GM21390 (cell line): ENCODE results near the gene ME3.

Experiments
- ATAC-seq: cut with Tn5 transposase; IDR thresholded peaks from one replicate; pipeline ENCODE4 v1.9.1; 2021; ENCODE audit not compliant: unreplicated experiment

The ME3 gene

DNA sequence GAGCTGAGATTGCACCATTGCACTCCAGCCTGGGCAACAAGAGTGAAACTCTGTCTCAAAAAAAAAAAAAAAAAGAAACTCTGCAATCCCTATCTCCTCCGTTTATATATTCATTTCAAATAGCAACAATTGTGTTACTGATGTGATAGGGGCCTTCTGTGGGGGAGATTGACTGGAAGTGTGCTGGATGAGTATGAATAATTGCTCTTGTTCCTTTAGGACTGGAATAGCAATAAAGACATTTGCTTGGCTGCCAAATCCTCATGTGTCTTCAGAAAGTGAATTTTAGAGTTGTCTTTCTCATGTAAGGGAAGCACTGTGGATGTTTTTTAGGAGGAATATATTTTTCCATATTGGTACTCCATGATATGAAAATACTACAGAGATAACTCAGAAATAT, 21.1 kb upstream of the ME3 start:
- ATAC-seq = no peak

- no peak for ATAC-seq
Measured at GRCh38 chr11:86692746-86693145, 20.3 kb upstream of the ME3 start.

DNA sequence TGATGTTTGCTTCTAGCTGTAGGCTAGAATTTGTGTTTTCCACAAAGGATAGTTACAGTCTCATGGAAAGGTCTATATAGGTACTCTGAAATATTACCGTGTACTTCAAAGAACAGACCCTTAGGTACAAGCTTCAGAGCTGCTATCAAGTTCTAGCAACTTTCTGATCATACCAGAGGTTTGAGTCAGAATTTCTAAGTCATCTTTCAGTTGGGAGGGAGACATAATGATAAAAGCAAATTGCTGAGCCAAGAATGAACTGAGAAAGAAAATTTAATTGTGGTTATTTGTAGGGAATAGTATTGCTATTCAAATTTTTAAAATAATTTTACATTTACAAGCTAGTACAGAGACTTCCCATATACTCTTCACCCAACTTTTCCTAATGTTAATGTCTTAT, 19.9 kb upstream of the ME3 start:
- no peak for ATAC-seq

DNA sequence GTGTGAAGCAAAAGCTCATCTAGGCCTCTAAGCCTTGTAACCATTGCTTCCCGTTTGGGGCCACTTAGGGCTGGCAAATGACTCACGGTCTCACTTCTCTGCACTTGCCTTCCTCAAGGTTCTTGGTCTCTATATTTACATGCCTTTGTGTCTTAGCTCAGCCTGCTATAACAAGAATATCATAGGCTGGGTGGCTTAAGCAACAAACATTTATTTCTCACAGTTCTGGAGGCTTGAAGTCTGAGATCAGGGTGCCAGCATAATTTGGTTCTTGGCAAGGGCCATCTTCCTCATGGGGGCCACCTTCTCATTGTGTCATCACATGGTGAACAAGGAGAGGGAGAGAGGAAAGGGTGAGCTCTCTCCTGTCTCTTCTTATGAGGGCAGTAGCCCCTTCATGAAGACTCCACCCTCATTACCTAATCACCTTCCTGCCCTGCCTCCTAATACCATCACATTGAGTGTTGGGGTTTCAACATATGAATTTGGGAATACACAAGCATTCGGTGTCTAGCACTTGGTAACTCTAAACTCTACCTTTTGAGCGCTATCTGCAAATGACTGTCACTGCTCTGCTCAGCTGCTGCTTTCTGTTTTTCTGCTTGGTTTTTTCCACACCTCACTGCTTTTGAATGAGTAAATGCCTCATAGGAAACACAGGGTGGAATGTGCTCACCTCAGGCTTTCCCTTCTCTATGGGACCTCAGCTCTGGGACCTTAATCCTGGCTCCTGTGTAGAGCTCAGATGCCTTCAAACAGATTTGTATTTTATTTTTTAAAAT, 16.2 kb upstream of the ME3 start:
- peak; percentile 72 for ATAC-seq

DNA sequence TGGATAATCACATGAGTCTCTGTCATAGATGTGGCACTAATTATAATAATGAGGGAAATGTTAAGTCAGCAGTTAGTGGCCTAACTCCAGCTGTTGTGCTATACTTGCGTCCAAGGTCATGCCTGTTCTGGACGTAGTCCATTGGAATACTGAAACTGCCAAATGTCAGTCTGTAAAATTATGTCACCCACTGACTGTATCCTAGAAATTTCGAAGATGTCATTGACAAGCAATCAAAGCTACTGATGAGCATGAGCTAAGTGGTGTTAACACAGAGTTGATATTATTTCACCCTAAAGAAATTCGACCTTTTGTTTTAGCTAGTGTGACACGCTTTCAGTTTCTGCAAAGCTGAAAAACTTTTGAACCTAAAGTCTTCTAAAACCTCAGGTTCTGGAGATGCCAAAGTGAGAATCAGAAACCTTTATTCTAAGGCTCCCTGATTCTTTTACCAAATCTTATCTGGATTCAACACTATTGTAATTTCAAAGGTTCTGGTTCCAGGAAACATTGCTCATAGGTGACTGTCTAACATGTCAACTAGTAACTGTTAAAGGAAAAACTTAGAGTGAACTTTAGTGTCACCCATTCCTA, 14.9 kb upstream of the ME3 start:
- no peak for ATAC-seq

DNA sequence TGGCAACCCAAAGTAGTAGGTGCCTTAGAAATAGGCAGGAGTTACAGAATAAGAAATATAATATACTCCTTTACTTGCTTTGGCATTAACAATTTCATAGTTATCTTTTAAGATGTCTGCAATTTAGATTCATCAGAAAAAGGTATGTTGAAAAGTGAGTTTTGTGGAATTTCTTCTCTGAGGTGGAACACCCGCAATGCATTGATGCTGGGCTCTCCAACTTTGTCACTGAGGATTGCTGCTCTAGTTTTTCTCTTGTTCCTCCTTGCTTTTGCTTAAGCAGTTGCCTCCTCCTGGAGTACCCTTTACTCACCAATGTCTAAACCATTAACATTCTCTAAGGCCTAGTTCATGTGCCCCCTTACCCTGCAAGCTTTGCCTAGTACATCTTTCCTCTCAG, 14.1 kb upstream of the ME3 start:
- ATAC-seq = no peak

DNA sequence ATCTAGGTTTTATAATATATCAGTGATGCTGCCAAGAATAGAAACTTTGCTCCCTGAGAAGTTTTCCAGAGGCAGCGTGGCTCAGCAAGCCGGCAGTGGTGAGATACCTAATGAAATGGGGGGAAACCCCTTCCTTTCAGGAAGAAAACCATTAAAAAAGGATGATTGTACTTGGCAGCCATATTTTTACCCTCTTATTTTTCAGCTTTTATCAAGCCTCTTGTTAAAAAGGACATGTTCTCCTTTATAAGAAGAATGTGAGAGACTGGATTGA, 9.0 kb upstream of the ME3 start:
- ATAC-seq = no peak

- ATAC-seq = no peak
Measured at GRCh38 chr11:86680716-86681482, 8.5 kb upstream of the ME3 start.

DNA sequence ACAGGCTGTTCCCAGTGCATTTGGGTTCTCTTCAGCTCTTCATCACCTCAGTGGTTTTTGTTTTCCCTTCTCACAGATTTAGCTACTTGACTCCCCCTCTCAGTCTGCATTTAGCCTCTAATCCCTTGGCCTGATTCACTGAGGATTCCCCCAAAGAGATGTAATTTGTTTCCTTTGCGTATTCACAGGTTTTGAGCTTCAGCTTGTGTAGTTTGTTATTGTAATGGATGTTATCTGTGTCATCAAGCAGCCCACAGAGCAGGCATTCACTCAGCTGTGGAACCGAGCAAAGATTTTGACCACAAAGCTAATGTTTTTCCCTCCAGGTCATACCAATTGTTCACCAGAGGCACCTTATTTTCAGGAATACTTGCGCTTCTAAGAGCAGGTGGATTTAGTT, 6.4 kb upstream of the ME3 start:
- no peak for ATAC-seq

DNA sequence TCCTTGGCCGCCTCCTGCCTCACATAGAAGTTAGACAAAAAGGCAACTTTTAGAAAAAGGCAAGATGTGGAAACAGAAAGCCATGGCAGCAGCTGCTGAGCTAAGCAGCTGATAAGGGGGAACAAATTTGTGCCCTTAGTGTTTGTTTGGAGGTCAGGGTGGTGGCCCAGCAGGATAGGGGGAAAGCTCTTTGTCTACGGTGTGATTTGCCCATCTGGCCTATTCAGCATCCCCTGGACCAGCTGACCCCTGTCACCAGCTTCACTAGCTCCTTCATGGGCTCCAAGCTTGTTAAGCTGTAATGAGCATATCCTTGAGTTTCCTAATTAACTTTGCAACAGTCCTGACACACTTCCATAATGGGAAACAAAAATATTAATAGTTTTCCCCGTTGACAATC, 5.9 kb upstream of the ME3 start:
- ATAC-seq = no peak

- ATAC-seq = no peak
Measured at GRCh38 chr11:86676533-86677154, 4.2 kb upstream of the ME3 start.

- no peak for ATAC-seq
Measured at GRCh38 chr11:86676010-86676409, 3.6 kb upstream of the ME3 start.

DNA sequence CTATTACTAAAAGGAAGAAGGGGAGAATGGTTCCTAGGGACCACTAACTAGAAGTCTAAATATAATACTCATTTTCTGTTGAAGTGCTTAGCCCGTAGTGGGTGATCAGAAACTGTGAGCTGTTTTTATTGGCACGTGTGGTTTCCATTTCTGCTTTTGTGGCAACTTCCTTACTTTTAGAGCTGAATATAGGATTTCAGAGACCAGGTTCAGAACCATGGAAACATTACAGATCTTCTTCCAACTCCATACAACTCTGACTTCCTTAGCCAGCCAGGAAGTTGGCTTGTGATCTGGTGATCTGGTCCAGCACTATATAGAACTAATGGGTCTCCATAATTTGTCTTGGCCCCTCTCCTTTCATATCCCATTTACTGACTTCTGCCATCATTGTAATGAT, 2.6 kb upstream of the ME3 start:
- no peak for ATAC-seq

GRCh38 chr11:86673872-86674750, 1.7 kb upstream of the ME3 start:
- no peak for ATAC-seq

GRCh38 chr11:86673055-86673843, 833 bp upstream of the ME3 start:
- ATAC-seq = no peak

DNA sequence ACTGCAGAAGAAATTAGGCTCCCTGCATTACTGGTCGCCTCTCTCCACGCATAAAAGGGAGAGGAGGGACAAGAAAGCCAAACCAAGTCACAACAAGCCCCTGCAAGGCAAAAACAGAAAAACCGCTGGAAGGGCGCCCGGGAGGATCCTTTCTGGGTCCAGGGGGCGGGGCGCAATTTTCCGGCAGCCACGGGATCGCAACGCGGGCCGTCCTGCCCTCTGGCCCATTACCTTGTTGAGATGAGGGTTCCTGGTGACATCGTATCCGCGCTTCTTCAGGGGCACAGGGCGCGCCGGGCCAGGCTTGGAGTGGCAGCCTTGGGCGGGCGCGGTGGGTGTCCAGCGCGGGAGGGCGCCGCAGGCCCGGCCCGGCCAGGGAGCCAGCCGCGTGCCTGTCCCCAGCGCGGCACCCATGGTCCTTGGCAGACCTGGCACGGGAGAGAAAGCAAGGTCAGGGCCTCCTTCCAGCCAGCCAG, 847 bp downstream of the ME3 start:
- peak; percentile 28 for ATAC-seq

GRCh38 chr11:86670911-86671310, 1.5 kb downstream of the ME3 start:
- ATAC-seq = no peak

- ATAC-seq = no peak
Measured at GRCh38 chr11:86670181-86670580, 2.2 kb downstream of the ME3 start.

DNA sequence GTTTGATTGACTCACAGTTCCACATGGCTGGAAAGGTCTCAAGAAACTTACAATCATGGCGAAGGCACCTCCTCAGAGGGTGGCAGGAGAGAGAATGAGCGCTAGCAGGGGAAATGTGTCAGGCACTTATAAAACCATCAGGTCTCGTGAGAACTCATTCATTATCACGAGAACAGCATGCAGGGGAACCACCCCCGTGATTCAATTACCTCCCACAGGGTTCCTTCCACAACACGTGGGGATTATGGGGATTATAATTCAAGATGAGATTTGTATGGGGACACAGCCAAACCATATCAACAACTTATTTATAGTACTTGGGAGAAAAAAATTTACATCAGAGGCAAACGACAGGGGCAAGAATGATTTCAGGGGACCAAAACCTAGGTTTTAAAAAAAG, 3.0 kb downstream of the ME3 start:
- ATAC-seq = no peak

- ATAC-seq = no peak
Measured at GRCh38 chr11:86668929-86669328, 3.5 kb downstream of the ME3 start.
